Psoas muscle (tissue), 8 donors: ENCODE data around the gene TCF7L1. TPM values are rescaled to one million over a fixed set of nuclear protein-coding genes. Genes with fewer than 3 reads are reported as not detected.

Experiments
- ATAC-seq, 4 donors: fragments of 200-7000 bp; cut with Tn5 transposase; one replicate each; pipeline ENCODE4 v1.9.1; 2020; ENCODE audit warnings: moderate library complexity in 3 of 4, mild to moderate bottlenecking in 2 of 4
- DNase-seq, 2 donors: peaks; one replicate each; pipeline ENCODE4 v3.0.0-alpha.2; 2020
- H3K27ac ChIP-seq: fragments of 200-600 bp; one replicate; pipeline ENCODE4 v1.8.0; 2022
- H3K27me3 ChIP-seq, 3 donors: fragments of 200-600 bp in 1 of 3; one replicate each; pipeline versions ENCODE4 v1.6.1 to v1.8.0; 2013 to 2022; ENCODE audit warnings: low read length in 2 of 3, mild to moderate bottlenecking in 2 of 3, moderate library complexity in 1 of 3; ENCODE audit not compliant: insufficient read depth in 3 of 3
- H3K36me3 ChIP-seq, 2 donors: fragments of 200-600 bp in 1 of 2; one replicate each; pipeline versions ENCODE4 v1.6.1 to v1.8.0; 2013 to 2022; ENCODE audit warnings: low read depth in 1 of 2, mild to moderate bottlenecking in 1 of 2, moderate library complexity in 1 of 2; ENCODE audit not compliant: insufficient read depth in 1 of 2
- H3K4me1 ChIP-seq: fragments of 200-600 bp; one replicate; pipeline ENCODE4 v1.8.0; 2022
- H3K4me3 ChIP-seq: fragments of 200-600 bp; one replicate; pipeline ENCODE4 v1.8.0; 2022; ENCODE audit warnings: mild to moderate bottlenecking
- H3K9me3 ChIP-seq: fragments of 200-600 bp; one replicate; pipeline ENCODE4 v1.8.0; 2022
- CTCF ChIP-seq: fragments of 200-600 bp; IDR thresholded peaks from one replicate; pipeline ENCODE4 v1.8.0; 2022; ENCODE audit warnings: antibody characterized with exemption
- WGBS, 3 donors: extraction: QIAGEN DNeasy Blood & Tissue Kit; methylation state at CpG; one replicate each; pipeline versions ENCODE4 v1.1.6 to v1.1.7; 2013; 5-methylcytosine and 5-hydroxymethylcytosine counted together
- intact Hi-C, 2 donors: fragments of 100-400 bp; cut with DNase I; formaldehyde crosslinking; loops; one replicate each; pipeline versions ENCODE4 v1.11.0 to v1.14.2; 2022
- polyA plus RNA-seq, 3 donors: library from polyadenylated mRNA; stranded (reverse); fragments of 200-250 nt; gene quantifications; one replicate each; pipeline ENCODE4 v1.2.3, GENCODE V29; 2013
- total RNA-seq, 4 donors: library from RNA; stranded (reverse); fragmentation: NEBNext Ultra II Directional in 2 of 4; extraction: Animal tissue kit (Norgen Biotek cat#: 25700) in 2 of 4; gene quantifications; one replicate each; pipeline versions ENCODE4 v1.2.1 to v1.2.4, GENCODE V29; 2021 to 2023
- donor health status: healthy with polysubstance abuse.
- donor health status: DM: no; HTN: no; CAD: no; lungs with moderate emphysema.
- donor health status: Bipolar disorder and iron deficiency.
- donor health status: healthy.
- donor health status: DM: yes; HTN: yes; CAD: no.
- donor health status: DM: no; HTN: no; CAD: no.
- donor health status: DM: no; HTN: no; CAD: no.
- donor health status: DM: yes; HTN: yes; CAD: no.

Gene TCF7L1
- total and polyA plus RNA-seq, 7 donors: 2.1 to 13.3 (median 6.1) TPM

- 78 to 86% (median 81%) methylated on average over 4 of the region's 4 CpGs for WGBS, 3 donors
Observed at GRCh38 chr2:85259879-85260278, 126.7 kb downstream of the TCF7L1 start.

GRCh38 chr2:85263591-85263990 lies 130.4 kb downstream of the TCF7L1 start:
- intact Hi-C loops: no loop called here
- ATAC-seq (no peak), DNase-seq (no peak)
- Histone ChIP-seq H3K27ac (no peak overlapping the region), H3K9me3 (no peaks in the 10 kb centered on the region), H3K36me3 (no peaks in the 10 kb centered on the region), H3K4me3 (no peak overlapping the region), H3K27me3 (no peaks in the 10 kb centered on the region), H3K4me1 (peaks cover 2% of the 10 kb centered on the region)
- TF ChIP-seq CTCF: no peak
- WGBS, 3 donors: 62 to 78% (median 68%) methylated on average over 8 of the region's 8 CpGs

More at GRCh38 chr2:85259879-85260278, 126.7 kb downstream of the TCF7L1 start:
- Histone ChIP-seq H3K27me3 (no peaks in the 10 kb centered on the region), H3K27ac (no peak overlapping the region), H3K36me3 (no peaks in the 10 kb centered on the region), H3K9me3 (no peaks in the 10 kb centered on the region), H3K4me3 (no peak overlapping the region), H3K4me1 (peaks cover 25% of the 10 kb centered on the region)
- no peak for TF ChIP-seq CTCF
- DNase-seq (peak in 1 of 2 donors; percentile 15), ATAC-seq (no peak)
- intact Hi-C loops: no loop called here

- 74 to 77% (median 76%) methylated on average over 3 of the region's 3 CpGs for WGBS, 3 donors
- no peak overlapping the region for H3K4me3 ChIP-seq
- no peaks in the 10 kb centered on the region for H3K36me3 ChIP-seq
- no peak for TF ChIP-seq CTCF
- H3K27me3 ChIP-seq: no peaks in the 10 kb centered on the region
- H3K27ac ChIP-seq: no peak overlapping the region
- H3K9me3 ChIP-seq: no peaks in the 10 kb centered on the region
- no peak for DNase-seq
- intact Hi-C loops: no loop called here
- peaks cover 2% of the 10 kb centered on the region for H3K4me1 ChIP-seq
- no peak for ATAC-seq
Observed at GRCh38 chr2:85264471-85264870, 131.3 kb downstream of the TCF7L1 start.

- 27 to 34% (median 33%) methylated on average over 7 of the region's 7 CpGs for WGBS, 3 donors
Observed at GRCh38 chr2:85265304-85265703, 132.1 kb downstream of the TCF7L1 start.

More at GRCh38 chr2:85265304-85265703, 132.1 kb downstream of the TCF7L1 start:
- ATAC-seq (peak in 2 of 4 donors; percentile 30 to 51), DNase-seq (peak; percentile 59 to 73)
- Histone ChIP-seq H3K36me3 (no peaks in the 10 kb centered on the region), H3K4me1 (peaks cover 2% of the 10 kb centered on the region), H3K27ac (no peak overlapping the region), H3K27me3 (no peaks in the 10 kb centered on the region), H3K4me3 (no peak overlapping the region), H3K9me3 (no peaks in the 10 kb centered on the region)
- intact Hi-C loops: no loop called here
- TF ChIP-seq CTCF: no peak
